ENCODE results near the gene F3. TPM values are rescaled to one million over a fixed set of nuclear protein-coding genes. Genes with fewer than 3 reads are reported as not detected.
A peak's percentile ranks its signal among the peaks of the same experiment; 100 is the strongest.
"Not testable (repeated sequence)": the region's sequence is repeated elsewhere in the genome, so short reads cannot be mapped to it uniquely, and the experiment has no call there.

The F3 gene
- total RNA-seq, 1 donor from 2014 or later, result 62.4 TPM

DNA sequence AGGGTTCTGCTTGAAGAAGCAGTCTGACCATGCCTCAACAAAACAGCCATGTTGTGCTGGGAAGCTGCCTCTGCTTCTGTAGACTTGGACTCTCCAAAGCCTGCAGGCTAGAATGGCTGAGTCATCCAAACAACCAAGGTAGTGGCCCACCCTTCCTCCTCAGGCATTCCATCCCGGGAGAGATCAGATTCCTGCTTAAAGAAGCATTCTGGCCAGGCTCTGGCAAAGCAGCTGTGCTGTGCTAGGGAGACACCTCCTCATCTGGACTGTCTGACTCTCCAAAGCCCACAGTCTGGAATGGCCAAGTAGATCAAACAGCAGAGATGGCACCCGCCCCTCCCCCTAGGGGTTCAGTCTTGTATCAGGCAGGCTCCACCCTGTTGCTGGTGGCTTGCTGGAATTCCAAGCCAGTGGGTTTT is 38.3 kb upstream of the F3 start:
- Histone ChIP-seq H3K9me3 (no peaks in the 10 kb centered on the region), H3K27ac (peak overlapping the region; percentile 31)
- no peak for DNase-seq

DNA sequence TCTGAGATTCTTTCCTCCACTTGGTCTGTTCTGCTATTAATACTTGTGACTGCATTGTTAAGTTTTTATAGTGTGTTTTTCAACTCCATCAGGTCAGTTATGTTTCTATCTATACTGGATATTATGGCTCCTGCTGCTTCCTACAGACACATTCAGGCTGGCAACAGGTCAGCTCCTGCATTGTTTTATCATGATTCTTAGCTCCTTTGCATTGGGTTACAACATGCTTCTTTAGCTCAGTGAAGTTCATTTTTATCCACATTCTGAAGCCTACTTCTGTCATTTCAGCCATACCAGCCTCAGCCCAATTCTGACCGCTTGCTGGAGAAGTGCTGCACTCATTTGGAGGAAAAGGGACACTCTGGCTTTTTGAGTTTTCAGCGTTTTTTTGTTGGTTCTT is 37.3 kb upstream of the F3 start:
- Histone ChIP-seq H3K4me1 (peaks cover 6% of the 10 kb centered on the region), H3K27ac (no peak overlapping the region), H3K4me3 (no peak overlapping the region), H3K27me3 (ENCODE audit: low read depth) (no peaks in the 10 kb centered on the region), H3K9me3 (no peaks in the 10 kb centered on the region), H3K36me3 (no peaks in the 10 kb centered on the region)
- DNase-seq (no peak), ATAC-seq (no peak)
- TF ChIP-seq, protein P1, sequence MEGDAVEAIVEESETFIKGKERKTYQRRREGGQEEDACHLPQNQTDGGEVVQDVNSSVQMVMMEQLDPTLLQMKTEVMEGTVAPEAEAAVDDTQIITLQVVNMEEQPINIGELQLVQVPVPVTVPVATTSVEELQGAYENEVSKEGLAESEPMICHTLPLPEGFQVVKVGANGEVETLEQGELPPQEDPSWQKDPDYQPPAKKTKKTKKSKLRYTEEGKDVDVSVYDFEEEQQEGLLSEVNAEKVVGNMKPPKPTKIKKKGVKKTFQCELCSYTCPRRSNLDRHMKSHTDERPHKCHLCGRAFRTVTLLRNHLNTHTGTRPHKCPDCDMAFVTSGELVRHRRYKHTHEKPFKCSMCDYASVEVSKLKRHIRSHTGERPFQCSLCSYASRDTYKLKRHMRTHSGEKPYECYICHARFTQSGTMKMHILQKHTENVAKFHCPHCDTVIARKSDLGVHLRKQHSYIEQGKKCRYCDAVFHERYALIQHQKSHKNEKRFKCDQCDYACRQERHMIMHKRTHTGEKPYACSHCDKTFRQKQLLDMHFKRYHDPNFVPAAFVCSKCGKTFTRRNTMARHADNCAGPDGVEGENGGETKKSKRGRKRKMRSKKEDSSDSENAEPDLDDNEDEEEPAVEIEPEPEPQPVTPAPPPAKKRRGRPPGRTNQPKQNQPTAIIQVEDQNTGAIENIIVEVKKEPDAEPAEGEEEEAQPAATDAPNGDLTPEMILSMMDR (IDR thresholded peaks at IDR 0.05), result no peak
- intact Hi-C loops (cut with DNase I), result no loop called here

More for the DNA sequence above, 38.3 kb upstream of the F3 start:
- TF ChIP-seq, protein P1 (IDR thresholded peaks at IDR 0.05), result no peak
- no peaks in the 10 kb centered on the region for H3K36me3 ChIP-seq
- H3K4me3 ChIP-seq, result no peak overlapping the region
- peak; percentile 56 to 73 for ATAC-seq
- H3K27me3 ChIP-seq (ENCODE audit: low read depth), result no peaks in the 10 kb centered on the region
- peaks cover 6% of the 10 kb centered on the region for H3K4me1 ChIP-seq
- intact Hi-C loops (cut with DNase I), result no loop called here

DNA sequence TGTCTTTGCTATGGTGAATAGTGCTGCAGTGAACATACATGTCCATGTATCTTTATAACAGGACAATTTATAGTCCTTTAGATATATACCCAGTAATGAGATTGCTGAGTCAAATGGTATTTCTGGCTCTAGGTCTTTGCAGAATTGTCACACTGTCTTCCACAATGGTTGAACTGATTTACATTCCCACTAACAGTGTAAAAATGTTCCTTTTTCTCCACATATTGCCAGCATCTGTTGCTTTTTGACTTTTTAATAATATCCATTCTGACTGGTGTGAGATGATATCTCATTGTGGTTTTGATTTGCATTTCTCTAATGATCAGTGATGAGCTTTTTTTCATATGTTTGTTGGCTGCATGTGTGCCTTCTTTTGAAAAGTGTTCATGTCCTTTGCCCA is 32.4 kb upstream of the F3 start:
- H3K4me3 ChIP-seq; H3K36me3 ChIP-seq; H3K4me1 ChIP-seq; H3K9me3 ChIP-seq; H3K27ac ChIP-seq; DNase-seq; intact Hi-C loops (cut with DNase I); H3K27me3 ChIP-seq (ENCODE audit: low read depth); ATAC-seq: not testable (repeated sequence)

DNA sequence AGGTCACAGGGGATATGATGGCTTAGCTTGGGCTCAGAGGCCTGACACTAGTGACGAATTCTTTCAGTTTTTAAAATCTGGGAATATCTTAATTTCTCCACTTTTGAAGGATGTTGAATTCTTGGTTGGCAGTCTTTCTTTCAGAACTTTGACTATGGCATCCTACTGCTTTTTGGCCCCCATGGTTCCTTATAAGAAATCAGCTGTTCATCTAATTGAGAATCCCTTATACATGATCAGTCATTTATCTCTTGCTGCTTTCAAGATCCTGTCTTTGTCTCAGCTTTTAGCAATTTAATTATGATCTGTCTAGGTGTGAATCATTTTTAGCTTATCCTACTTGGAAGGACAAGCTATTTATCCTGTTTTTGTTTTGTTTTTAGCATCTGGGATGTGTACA is 31.2 kb upstream of the F3 start:
- no peaks in the 10 kb centered on the region for H3K27me3 ChIP-seq (ENCODE audit: low read depth)
- H3K36me3 ChIP-seq, result no peaks in the 10 kb centered on the region
- no peak overlapping the region for H3K4me3 ChIP-seq
- no peak for DNase-seq
- H3K9me3 ChIP-seq, result peaks cover 10% of the 10 kb centered on the region
- TF ChIP-seq, protein P1 (IDR thresholded peaks at IDR 0.05), result no peak
- intact Hi-C loops (cut with DNase I), result no loop called here
- ATAC-seq, result no peak
- H3K4me1 ChIP-seq, result no peaks in the 10 kb centered on the region
- no peak overlapping the region for H3K27ac ChIP-seq

DNA sequence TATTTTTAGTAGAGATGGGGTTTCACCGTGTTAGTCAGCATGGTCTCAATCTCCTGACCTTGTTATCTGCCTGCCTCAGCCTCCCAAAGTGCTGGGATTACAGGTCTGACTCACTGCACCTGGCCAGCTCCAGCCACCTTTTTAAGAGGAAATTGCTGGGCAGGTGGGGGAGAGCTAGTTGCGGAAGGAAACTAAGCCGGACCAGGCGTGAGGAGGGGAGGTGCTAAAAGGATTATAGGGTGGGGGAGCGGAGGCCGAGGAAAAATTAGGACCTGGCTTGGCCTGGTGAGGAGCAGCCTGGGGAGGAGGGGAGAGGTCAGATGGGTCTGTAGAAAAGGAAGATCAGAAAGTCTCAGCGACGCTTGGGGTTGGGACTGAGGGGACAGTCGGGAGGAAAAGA is 29.4 kb upstream of the F3 start:
- H3K27ac ChIP-seq; DNase-seq; H3K4me1 ChIP-seq; H3K9me3 ChIP-seq; ATAC-seq; H3K36me3 ChIP-seq; intact Hi-C loops (cut with DNase I); H3K4me3 ChIP-seq; H3K27me3 ChIP-seq (ENCODE audit: low read depth): not testable (repeated sequence)

DNA sequence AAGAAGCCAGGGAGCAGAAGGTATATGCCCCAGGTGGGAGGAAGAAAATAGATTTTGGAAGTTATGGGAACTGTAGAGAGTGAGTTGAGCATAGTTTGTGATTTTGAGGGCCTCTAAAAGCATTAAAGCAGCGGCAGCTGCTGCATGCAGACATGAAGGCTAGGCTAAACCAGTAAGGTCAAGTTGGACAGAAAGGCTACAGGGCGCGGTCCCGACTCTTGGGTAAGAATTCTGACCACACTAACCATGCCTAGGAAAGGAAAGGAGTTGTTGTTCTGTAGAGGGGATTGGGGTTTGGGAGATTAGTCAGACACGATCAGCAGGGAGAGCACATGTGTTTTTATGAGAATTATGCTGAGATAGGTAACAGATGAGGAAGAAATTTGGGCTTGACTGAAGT is 27.2 kb upstream of the F3 start:
- H3K4me1 ChIP-seq; H3K36me3 ChIP-seq; intact Hi-C loops (cut with DNase I); ATAC-seq; H3K9me3 ChIP-seq; H3K27ac ChIP-seq; H3K4me3 ChIP-seq; DNase-seq; H3K27me3 ChIP-seq (ENCODE audit: low read depth): not testable (repeated sequence)

DNA sequence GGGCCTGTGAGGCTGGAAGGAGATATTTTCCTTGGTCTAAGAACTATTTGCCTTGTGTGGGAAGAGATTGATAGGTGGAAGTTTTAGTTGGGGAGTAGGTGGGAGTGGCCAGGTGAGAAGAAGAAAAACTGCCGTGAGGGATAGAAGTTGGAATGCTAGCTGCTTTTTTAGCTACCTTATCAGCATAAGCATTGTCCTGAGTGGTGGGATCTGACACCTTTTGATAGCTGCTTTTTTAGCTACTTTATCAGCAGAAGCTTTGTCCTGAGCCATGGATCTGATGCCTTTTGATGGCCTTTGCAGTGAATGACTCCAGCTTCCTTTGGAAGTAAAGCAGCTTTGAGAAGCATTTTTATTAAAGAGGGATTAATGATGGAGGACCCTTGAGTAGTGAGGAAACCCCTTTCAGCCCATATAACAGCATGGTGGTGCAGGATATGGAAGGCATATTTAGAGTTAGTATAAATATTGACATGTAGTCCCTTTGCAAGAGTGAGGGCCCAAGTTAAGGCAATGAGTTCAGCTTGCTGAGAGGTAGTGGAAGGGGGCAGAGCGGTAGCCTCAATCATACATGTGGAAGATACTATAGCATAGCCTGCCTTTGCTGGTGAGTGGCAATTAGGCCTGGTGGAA is 26.5 kb upstream of the F3 start:
- H3K27me3 ChIP-seq (ENCODE audit: low read depth); H3K4me1 ChIP-seq; DNase-seq; intact Hi-C loops (cut with DNase I); H3K4me3 ChIP-seq; ATAC-seq; H3K9me3 ChIP-seq; H3K27ac ChIP-seq; H3K36me3 ChIP-seq: not testable (repeated sequence)

DNA sequence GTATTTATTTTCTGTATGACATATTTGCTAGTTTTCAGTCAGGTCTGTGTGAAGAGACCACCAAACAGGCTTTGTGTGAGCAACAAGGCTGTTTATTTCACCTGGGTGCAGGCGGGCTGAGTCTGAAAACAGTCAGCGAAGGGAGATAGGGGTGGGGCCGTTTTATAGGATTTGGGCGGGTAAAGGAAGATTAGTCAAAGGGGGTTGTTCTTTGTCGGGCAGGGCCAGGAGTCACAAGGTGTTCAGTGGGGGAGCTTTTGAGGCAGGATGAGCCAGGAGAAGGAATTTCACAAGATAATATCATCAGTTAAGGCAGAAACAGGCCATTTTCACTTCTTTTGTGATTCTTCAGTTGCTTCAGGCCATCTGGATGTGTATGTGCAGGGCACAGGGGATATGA is 24.9 kb upstream of the F3 start:
- ATAC-seq; H3K27me3 ChIP-seq (ENCODE audit: low read depth); H3K36me3 ChIP-seq; H3K27ac ChIP-seq; H3K4me1 ChIP-seq; DNase-seq; H3K9me3 ChIP-seq; intact Hi-C loops (cut with DNase I); H3K4me3 ChIP-seq: not testable (repeated sequence)

Data from lower lobe of right lung (tissue), 2 donors.